Right renal cortex interstitium (tissue), 3 donors: ENCODE data around the gene BANP. TPM values are rescaled to one million over a fixed set of nuclear protein-coding genes. Genes with fewer than 3 reads are reported as not detected.
"Not testable (repeated sequence)": the region's sequence is repeated elsewhere in the genome, so short reads cannot be mapped to it uniquely, and the experiment has no call there.

Experiments used
- DNase-seq, 3 donors: peaks; one replicate each; pipeline ENCODE4 v3.0.0-alpha.2; 2013; ENCODE audit warnings: low read depth in 3 of 3, low spot score in 2 of 3
- polyA plus RNA-seq, 3 donors: library from polyadenylated mRNA; unstranded; fragments of 120-200 nt; gene quantifications; one replicate each; pipeline ENCODE4 v1.2.1, GENCODE V29; 2013; ENCODE audit not compliant: insufficient read length in 3 of 3

Gene BANP
- 10 to 100 TPM; 22.2 to 28.2 (median 27.5) TPM for polyA plus RNA-seq

- peak; percentile 96 to 98 (median 96) for DNase-seq
These were observed at the start of gene BANP for GRCh38 chr16:87950765-87951551. Gene BANP, plus strand, starts transcription at chr16:87951434. Its CDS starts 23,682 bp downstream, at chr16:87975116.

DNA sequence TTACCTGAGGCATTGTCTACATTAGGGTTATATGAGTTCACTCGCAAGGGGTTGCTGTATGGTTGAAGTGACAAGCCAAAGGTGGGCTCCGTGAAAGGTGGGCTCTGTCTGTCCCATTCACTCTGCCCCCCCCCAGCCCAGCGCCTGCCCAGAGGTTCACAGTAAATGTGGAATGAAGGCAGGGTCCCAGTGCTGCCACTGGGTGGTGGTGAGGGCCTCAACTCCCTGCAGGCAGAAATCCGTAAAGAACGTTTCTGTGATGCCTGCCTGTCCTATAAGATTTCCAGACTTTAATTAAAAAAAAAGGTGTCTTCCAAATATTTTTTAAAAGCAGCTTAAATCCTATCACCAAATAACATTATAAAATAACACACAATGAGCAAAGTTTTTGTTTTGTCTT lies 46.3 kb upstream of the BANP start:
- DNase-seq: not testable (repeated sequence)

DNA sequence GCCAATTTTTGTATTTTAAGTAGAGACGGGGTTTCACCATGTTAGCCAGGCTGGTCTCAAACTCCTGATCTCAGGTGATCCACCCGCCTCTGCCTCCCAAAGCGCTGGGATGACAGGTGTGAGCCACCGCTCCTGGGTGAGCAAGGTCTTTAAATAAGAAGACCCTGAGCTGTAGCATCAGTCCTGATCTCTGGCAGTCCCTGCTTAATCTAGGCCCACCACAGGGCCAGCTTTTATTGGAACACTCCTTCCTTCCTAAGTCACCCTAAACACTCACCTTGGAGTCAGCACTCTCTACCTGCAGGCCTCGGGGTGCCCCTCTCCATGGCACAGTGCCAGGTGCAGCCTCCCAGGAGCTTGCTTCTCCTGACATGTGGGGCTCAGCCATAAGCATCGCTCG lies 45.7 kb upstream of the BANP start:
- DNase-seq: not testable (repeated sequence)

GRCh38 chr16:87908101-87908500 lies 43.1 kb upstream of the BANP start:
- not testable (repeated sequence) for DNase-seq

GRCh38 chr16:87909203-87909935 lies 41.9 kb upstream of the BANP start:
- not testable (repeated sequence) for DNase-seq

DNA sequence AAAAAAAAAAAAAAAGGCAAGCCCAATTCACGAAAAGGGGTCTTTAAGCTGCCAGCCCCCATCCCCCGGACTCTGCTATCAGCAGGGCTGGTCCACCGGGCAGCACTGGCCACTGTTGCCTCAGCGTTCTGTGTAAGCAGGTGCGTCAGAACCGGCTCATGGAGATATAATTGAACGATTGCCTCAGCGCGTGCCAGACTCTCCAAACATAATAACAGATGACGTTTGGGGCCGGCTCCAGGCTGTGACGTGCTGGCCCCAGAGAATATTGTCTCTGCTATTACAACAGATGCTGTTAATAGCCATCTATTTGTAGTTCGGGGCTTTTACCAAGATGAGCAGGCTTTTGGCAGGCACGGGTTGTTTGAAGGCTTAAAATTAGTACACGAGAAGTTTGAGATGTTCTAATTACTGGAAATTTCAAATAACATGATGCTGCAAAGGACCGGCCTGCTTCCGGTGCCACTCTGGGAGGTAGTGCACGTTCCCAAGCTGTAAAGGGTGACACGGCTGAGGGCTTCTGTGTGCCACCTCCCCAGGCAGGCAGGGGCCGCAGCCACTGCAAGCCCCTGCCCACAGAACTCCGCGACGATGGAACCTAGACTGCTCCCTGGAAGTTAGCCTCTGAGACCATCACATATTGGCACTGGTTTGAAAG lies 40.0 kb upstream of the BANP start:
- not testable (repeated sequence) for DNase-seq

DNA sequence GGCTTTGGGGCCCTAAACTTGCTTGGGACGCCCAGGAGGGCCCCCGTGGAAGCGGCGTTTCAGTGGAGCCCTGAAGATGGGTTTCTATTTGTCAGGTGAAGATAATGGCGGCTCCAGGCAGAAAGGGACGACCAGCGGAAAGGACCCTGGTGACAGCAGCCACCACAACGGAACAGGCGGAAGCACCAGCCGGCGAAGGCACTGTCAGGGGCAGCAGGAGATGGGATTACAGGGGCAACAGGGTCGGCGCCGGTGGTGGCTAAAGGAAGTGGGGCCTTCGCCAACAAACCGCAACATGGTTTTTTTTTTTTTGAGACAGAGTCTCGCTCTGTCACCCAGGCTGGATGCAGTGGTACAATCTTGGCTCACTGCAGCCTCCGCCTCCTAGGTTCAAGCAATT lies 38.5 kb upstream of the BANP start:
- not testable (repeated sequence) for DNase-seq

DNA sequence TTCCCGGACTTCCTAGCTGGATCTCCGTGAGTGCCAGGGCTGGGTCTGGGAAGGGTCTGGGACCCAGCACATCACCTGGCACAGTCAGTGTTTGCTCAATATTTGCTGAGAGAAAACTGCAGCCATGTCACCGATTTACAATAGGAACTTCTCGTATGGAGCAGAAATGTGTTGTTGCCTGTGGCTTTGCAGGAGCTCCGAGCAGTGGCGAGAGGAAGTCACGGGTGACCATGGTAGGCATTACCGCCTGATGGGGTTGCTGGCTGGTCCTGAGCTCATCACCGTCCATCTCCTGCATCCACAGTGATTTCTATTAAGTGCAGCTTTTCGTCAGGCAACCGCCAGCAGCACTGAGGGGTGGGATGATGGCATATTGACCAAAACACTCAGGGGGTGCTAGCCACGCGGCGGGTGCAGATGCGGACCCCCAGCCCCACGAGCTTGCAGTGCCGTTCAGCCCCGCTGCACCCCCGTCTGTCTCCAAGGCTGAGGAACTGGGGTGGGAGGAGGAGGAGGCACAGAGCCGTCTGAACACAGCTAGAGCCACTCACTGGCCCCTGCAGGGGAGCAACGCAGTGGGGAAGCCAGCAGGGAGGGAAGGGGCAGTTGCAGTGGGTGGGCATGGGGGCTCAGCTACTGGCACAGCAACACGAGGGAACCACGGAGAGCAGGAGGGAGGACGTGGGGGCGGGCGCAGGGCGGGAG lies 37.1 kb upstream of the BANP start:
- not testable (repeated sequence) for DNase-seq

DNA sequence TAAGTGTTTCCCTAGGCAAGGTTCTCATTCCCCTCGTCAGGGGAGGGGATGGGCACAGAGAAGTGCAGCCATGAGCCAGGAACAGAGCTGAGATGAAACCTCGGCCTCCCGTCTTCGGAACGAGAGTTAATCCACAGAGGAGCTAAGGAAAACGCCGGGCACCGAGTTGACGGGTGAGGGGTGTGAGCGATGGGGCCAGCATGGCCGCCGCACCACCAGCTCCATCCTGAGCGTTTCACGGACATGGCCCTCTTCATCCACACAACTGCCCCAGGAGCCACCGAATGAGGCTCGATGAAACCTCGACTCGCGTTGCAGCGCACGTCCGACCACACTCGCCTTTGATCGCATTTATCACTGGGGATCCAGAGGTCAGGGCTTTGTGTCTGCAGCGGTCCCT lies 36.4 kb upstream of the BANP start:
- no peak for DNase-seq

DNA sequence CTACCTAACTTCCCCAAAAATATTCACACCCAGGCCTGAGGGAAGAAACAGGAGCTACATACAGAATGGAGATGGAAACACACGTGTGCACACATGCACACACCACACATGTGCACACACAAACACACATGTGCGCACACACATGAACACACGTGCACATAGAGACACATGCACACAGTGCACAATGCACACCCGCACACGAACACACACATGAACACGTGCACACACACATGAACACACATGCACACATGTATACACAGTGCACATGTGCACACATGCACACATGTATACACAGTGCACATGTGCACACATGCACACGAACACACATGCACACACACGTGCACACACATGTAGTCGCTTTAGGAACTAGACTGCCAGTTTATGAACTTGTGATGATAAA lies 33.7 kb upstream of the BANP start:
- no peak for DNase-seq

DNA sequence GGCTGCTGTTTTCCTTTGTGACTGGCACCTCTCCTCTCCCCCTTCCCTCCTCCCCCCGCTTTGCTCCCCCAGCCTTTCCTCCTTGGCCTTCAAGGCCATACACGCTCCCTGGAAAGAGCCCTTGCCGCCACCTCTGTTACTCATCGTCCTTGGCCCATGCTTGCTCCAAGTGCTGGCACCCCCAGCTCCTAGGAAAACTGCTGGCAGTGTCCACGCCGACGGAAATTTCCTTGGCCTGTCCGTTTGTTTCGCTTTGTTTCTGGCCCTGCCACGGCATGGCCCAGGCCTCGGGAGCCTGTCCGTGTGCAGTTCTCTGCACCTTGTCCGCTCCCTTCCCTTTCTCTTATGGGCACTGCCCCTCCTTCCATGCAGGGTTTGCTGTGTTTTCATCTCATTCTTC lies 32.9 kb upstream of the BANP start:
- DNase-seq: no peak

GRCh38 chr16:87918866-87919680 lies 32.2 kb upstream of the BANP start:
- no peak for DNase-seq

GRCh38 chr16:87919681-87919994 lies 31.6 kb upstream of the BANP start:
- no peak for DNase-seq

DNA sequence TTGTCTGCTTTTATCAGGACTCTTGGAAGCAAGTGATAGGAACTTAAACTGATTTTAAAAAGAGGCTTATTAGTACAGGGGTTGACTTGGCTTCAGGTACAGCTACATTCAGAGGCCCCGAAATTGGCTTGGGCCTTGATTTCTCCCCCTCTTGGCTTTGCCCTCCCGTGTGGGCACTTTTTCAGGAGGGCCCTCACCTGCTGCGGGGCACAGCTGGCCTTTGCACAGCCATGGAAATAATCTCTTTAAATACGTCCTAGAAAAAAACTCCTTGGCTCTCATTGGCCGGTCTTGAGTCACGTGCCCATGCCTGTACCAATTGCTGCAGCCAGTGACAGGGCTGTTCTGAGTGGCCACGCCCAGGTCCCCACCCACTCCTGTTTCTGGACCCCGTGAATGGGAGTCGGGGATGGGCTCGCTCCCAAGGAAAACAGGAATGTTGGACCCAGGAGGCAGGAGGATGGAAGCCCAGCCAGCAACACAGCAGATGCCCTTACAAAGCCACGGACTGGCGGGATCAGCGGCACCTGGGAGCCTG lies 29.9 kb upstream of the BANP start:
- no peak for DNase-seq

DNA sequence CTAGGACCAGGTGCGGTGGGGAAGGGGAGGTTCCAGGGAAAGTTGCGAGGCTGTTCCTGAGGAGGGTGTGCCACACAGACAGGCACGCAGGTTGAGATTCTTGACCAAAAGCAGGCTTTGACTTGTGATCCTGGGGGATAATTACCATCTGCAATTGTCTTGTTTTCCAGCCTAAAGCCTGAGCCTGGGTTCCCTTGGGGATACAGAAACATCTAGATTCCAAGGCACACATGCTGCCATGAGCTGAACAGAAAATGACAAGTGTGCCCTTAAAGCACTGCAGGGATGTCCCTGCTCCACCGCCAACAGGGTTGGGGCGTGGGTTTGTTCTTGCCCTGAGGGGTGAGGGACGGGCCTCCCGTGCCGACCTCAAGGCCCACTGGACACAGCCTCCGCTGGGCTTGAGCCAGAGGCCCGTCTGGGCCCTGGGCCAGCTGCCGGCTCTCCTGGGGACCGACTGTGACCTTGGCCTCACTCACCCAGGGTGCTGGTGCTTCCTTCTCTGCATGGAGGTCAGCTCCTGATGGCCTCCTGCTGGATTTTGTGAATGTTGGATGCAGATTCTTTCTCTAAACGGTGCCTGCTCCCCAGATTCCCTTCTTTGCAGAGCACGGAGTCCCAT lies 28.9 kb upstream of the BANP start:
- no peak for DNase-seq

- no peak for DNase-seq
These were observed 27.0 kb upstream of the BANP start for GRCh38 chr16:87924041-87924810.

DNA sequence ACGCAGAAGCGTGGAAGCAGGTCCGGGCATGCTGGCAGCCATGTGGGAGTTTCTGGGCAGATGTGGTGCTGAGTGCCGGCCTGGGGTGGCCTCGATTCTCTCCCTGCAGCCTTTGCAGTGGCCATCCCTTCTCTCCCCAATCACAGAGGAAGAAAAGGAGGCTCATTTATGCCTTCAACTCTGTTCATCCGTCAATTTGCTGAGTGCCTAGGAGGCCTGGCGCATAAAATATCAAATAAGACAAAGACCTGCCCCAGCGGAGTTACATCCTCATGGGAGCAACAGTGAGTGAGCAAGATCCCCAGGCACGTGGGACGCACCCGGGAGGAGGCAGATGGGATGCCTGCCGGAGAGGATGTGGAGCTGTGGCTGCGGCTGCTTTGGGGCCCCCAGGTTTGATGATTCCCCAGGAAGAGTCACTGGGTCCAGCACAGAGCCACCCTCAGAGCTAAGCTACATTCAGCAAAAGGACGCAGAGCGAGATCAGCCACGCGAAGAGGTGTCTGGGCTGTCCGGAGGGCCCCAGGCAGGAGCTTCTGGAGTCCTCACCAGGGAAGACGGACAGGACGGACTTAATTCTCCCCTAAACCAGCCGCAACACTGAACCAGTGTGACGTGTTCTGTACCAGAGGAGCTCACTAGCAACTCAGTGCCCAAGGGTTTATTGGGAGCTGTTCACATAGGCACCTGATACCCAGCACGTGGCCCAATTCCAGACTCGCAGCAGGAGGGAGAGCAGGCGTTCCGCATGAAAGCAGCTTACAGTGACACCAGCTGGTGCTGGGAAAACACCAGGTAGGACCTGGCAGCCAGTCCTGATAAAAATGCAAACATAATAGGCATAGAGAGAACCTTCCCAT lies 26.2 kb upstream of the BANP start:
- DNase-seq: peak in 1 of 3 donors; percentile 72
